Glomerular endothelial cell (primary cell): ENCODE data around the gene C19orf81. TPM values are rescaled to one million over a fixed set of nuclear protein-coding genes. Genes with fewer than 3 reads are reported as not detected.

Experiments used
- DNase-seq: peaks from one replicate; pipeline ENCODE4 v3.0.0-alpha.2; 2011; ENCODE audit warnings: low read depth, low spot score; ENCODE audit errors: extremely low read depth
- total RNA-seq: library from RNA; depleted of rRNA; stranded (reverse); fragments of >200 nt; gene quantifications from 2 replicates; pipeline ENCODE4 v1.2.3, GENCODE V29; 2015

The C19orf81 gene
- total RNA-seq, 1 donor from 2014 or later: 9.0 TPM

- DNase-seq: no peak
These were observed 20.1 kb upstream of the C19orf81 start for GRCh38 chr19:50629194-50629593.

- no peak for DNase-seq
These were observed 19.4 kb upstream of the C19orf81 start for GRCh38 chr19:50629801-50630200.

- no peak for DNase-seq
These were observed 17.0 kb upstream of the C19orf81 start for GRCh38 chr19:50632151-50632835.

GRCh38 chr19:50633359-50633758, 15.9 kb upstream of the C19orf81 start:
- no peak for DNase-seq

- DNase-seq: no peak
These were observed 15.3 kb upstream of the C19orf81 start for GRCh38 chr19:50633973-50634372.

- DNase-seq: no peak
These were observed 12.7 kb upstream of the C19orf81 start for GRCh38 chr19:50636317-50637085.

- DNase-seq: no peak
These were observed 10.6 kb upstream of the C19orf81 start for GRCh38 chr19:50638600-50638999.

- no peak for DNase-seq
These were observed 9.8 kb upstream of the C19orf81 start, which contains the start of gene SYT3 for GRCh38 chr19:50639121-50640112. Gene SYT3 (minus strand): TSS chr19:50639881. CDS start chr19:50637411, 2,470 bp downstream.

- no peak for DNase-seq
These were observed 8.9 kb upstream of the C19orf81 start for GRCh38 chr19:50640368-50640767.

- DNase-seq: no peak
These were observed 4.8 kb upstream of the C19orf81 start for GRCh38 chr19:50644315-50644915.

- DNase-seq: no peak
These were observed 4.1 kb upstream of the C19orf81 start for GRCh38 chr19:50645107-50645506.

- no peak for DNase-seq
These were observed 3.0 kb upstream of the C19orf81 start for GRCh38 chr19:50646074-50646807.

- DNase-seq: no peak
These were observed 1.2 kb upstream of the C19orf81 start for GRCh38 chr19:50647879-50648615.

GRCh38 chr19:50648659-50649058, 586 bp upstream of the C19orf81 start:
- DNase-seq: no peak

- DNase-seq: no peak
These were observed 1.9 kb downstream of the C19orf81 start for GRCh38 chr19:50651174-50651573.

- DNase-seq: no peak
These were observed 3.5 kb downstream of the C19orf81 start for GRCh38 chr19:50652722-50653121.

GRCh38 chr19:50654882-50655281, 5.6 kb downstream of the C19orf81 start:
- DNase-seq: no peak

GRCh38 chr19:50657222-50657669, 8.0 kb downstream of the C19orf81 start:
- DNase-seq: no peak
